ENCODE data around the gene MLLT10.

Gene MLLT10

DNA sequence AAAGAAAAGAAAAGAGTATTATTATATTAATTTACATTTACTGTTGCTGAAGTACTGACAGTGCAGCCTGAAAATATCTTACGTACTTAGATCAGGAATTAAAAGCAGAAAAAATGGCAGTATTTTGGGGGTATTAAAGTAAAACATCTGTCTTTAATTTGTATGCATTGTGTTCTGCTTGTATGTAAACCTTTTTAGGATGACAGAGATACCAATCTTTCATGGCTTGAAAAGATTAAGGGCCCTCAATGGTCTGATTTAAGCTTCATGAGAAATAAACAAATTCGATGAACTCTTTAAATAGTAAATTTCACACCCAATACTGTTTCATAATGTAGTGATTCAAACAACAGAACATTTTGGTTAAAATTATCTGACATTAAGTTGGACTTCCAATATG, 116.3 kb downstream of the MLLT10 start:
- DNase-seq = no peak

DNA sequence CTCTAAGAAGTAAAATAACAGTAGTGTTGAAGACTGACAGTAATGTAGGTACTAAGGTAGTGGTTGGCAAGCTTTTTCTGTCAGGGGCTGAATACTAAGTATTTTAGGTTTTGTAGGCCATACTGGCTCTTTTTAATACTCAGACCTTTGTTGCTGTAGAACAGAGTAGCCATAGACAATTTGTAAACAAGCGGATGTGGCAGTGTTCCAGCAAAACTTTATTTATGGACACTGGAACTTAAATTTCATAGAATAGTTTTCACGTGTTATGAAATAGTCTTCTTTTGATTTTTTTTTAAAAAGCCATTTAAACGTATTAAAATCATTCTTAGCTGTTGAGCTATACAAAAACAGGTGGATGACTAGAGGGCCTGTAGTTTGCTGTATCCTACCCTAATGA, 121.2 kb downstream of the MLLT10 start:
- no peak for DNase-seq

DNA sequence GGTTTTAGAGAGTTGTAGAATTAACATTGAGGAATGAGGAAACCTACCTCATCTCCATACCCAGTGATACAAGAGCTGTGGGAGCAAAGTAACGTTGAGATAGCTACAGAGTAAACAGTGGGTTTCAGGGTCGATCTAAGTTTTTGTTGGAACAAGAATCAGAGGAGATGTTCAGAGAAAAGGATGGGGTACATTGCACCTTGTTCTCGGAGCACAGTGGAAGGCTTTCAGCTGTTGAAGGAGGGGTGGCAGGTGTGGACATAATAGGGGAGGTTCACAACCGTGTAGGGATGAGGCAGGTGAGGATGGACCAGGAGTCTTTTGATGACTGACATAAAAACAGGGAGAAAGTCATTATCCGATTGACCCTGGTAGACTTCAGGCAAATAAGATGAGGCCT, 121.7 kb downstream of the MLLT10 start:
- no peak for DNase-seq

DNA sequence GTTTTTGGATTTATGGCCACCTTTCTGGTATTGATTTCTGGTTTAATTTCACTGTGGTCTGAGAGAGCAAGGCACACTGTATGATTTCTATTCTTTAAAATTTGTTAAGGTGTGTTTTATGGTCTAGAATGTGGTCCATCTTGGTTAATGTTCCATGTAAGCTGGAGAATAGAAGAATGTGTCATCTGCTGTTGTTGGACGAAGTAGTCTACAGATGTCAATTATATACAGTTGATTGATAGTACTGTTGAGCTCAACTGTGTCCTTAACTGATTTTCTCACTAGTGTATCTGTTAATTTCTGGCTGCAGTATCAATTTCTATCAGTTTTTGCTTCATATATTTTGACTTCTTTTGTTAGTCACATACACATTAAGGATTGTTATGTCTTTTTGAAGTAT, 127.1 kb downstream of the MLLT10 start:
- no peak for DNase-seq

DNA sequence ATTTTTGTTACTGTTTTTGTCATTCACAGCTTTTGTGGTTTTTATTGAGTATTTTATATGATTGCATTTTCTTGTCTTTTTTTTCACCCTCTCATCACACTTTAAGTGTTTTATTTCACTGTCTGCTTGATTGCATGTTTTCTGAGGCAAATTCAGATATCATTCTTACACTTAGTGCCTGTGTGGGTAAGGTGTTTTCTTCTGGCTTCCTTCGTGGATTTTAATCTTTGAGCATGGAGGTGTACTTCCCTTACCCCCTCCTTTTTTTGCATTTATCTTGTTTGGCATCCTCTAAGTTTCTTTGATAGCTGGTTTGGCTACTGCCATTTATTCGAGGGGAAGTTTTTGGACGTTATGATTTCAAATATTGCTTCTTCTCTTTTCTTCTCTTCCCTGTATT, 127.9 kb downstream of the MLLT10 start:
- DNase-seq = no peak

DNA sequence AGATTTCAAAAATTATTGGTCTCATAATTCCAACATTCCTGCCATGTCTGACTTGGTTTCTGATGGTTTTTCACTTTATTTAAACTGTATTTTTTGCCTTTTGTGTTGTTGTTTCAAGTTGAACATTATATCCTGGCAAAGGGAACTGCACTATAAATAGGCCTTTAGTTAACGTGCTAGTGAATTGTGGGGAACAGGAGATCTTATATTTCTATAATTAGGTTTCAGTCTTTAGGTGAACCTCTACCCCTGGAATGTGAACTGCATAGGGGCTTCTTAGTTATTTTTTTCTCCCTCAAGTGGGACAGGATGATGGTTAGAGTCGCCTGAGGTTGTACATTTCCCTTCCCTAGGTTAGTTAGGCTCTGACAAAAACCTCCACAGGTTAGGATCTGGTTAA, 128.6 kb downstream of the MLLT10 start:
- DNase-seq = no peak

DNA sequence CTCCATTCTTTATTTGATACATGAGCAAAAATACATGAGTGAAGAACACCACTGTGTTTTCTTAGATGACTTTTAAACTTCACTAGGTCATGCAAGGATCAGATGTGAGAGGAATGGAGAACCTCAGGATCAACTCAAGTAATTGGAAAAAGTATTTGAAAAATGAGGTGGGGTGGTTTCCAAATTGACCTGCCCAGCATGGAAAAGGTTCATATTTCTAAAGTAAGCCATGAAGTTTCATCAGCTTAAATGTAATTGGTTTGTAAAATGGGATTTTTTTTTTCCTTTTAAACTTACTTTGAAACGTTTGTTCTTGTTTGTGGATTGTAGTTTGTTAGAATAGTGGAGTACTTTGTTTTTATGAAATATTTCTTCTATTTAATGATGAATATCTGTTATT, 134.8 kb downstream of the MLLT10 start:
- no peak for DNase-seq

DNA sequence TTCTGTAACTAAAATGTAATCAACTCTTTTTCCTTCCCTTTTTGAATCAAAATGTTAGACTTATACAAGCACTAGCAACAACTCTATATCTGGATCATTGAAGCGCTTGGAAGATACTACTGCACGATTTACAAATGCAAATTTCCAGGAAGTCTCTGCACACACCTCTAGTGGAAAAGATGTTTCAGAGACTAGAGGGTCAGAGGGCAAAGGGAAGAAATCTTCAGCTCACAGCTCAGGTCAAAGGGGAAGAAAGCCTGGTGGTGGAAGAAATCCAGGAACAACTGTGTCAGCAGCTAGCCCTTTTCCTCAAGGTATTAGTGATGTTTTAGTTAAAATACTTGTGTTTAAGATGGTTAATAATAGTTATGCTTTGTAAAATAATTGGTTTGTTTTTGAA, 136.4 kb downstream of the MLLT10 start:
- no peak for DNase-seq

DNA sequence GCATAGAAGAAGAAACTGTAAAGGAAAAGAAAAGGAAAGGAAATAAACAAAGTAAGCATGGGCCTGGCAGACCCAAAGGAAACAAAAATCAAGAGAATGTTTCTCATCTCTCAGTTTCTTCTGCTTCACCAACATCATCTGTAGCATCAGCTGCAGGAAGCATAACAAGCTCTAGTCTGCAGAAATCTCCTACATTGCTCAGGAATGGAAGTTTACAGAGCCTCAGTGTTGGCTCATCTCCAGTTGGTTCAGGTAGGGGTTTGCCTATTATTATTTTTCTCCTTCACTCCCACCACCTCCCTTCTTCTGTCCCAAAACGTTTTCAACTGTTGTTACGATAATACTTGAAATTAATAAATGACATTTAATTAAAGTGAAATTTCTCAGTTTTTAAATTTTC, 139.6 kb downstream of the MLLT10 start:
- DNase-seq = no peak

DNA sequence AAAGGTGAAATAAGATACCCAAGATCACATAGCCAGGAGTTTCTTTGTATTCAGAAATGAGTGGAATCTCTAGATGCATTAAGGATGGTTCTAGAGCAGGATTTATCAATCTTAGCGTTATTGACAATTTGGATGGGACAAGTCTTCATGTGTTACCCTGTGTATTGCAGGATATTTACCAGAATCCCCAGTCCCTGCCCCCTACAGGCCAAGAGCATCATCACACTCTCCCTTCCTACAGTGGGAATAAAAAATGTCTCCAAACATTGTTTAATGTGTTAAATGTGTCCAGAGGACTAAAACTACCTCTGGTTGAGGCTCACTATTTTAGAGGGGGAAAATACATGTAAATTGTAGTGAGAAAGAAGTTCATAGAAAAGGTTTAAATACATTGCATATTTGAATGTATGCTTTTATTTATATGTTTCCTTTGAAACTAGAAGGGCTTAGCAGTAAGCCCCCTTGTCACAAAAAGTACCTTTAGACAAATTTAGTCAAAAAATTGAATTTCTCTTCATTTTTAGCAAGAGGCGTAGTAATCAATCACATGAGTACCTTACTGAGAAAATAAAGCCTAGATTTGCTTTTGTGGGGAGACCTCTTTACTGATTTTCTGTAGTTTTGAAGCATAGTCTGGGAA, 141.2 kb downstream of the MLLT10 start:
- DNase-seq = no peak

DNA sequence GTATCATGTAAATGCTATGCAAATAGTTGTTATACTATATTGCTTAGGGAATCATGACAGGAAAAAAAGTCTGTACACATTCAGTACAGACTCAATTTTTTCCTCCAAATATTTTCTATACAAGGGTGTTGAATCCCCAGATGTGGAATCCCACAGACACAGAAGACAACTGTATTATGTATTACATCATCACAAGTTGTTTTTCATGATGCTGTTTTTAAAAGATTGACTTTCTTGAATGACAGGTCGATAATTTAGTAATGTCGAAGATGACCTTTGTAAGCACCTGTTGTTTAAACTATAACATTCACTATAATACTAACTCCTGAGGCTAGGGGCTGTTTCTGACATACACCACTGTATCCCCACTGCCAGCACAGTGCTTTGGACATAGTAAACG, 143.5 kb downstream of the MLLT10 start:
- DNase-seq = no peak

DNA sequence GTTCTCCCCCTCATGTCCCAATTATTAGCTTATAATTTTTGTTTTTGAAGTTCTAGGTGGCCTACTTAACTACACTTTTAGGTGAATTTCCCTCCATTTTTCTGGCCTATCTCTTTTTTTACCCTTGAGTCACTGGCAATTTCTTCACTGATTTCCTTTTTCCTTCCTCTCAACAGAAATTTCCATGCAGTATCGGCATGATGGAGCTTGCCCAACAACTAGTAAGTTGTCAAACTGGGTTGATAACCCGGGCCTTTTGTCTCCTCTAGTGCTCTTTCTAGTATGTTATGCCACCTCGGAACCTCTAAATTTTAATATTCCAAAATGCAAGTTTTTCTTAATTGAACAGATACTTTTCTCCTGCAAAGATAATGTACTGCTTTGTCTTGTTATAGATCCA, 147.1 kb downstream of the MLLT10 start:
- no peak for DNase-seq

DNA sequence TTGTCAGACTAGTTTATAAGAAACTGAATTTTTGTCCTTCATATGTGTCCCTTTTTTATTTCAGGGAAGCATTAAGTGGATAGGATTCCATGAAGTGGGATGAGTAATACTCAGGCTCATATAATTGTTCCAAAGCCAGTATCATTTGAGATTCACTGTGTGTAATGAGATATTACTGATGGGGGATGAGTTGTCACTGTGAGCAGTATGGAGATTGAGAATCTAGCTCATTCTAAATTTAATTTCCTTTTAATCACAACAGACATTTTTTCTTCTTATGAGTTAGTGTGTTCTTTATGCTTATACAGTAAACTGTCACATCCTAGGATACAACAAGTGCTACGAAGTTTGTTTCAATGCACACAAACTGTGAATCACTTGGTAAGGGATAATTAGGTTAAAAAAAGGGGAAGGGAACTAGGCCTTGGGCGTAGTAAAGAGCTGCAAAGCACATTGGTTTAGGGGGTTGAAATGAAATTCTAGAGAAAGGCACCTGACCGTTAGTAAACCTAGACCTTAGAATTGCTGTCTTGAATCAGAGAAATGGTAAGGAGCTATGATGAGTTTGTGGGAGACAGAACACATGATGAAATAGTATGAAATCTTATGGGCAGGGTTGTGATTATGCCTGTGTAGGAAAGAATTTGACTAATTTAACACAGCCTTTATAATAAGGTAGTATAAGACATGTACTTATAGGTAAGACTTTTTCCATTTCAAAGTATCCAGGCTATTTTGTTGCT, 153.4 kb downstream of the MLLT10 start:
- DNase-seq = no peak

DNA sequence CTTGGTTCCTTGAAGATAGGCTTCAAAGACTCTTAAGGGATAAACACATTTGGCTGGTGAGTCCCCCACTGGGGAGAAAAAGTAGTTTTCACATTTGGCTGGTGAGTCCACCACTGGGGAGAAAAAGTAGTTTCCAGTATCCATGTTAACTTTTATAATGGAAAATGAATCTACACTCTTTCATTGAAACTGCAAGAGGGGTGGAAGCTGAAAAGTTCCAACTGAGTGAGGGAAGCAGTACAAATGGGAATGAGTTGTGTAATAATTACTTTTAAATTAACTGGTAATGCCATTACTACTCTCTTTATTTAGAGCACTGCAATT, 153.9 kb downstream of the MLLT10 start:
- DNase-seq = no peak

DNA sequence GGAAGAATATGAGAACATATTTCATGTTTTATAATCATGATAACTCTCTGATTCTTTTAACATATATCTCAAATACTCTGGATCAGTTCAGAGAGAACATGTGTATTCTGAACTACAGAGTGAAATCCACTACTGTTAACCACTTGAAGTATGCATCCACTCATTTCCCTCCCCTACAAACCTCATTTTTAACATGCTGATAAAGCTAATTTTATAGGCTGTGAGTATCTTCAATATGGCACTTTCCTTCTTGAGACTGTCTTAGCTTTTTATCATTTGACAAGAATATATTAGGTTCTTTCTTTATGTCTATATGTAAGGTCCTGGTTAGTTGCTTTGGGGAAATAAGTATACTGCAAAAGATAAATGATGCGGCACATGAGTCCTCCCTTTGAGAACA, 154.8 kb downstream of the MLLT10 start:
- no peak for DNase-seq

DNA sequence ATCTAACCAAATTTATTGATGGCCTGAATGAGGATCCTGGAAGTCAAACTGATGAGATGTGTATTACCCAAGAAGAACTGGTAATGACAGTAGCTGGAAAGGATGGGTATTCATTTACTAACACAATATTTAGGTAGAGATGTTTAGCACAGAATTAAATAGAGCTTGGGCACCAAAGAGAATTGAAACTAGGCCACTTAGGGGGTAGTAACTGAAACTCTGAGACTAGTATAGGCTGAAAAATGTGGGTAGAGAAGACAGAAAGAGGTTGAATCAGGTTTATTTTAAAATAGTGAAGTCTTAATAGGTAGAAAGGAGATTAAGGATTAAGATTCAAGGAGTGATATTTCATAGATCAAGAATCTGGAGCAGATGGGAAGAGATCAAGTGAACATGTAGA, 155.8 kb downstream of the MLLT10 start:
- DNase-seq = no peak

DNA sequence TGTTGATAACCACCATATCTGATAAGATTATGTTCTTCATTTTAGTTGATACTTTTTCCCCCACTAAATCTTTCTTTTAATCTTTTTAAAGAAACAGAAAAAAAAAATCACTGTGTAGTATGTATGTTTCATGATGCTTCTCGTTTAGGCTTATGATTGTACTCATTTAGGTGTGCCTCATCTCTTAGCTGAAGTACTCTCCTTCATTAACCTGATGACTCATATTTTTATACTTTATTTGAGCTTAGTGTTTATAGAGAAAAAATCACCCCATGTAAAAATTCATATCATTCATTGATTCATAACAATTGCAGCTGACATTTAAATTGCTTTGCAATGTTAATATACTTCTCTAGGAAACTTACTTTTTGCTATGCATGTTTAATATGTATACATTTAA, 158.9 kb downstream of the MLLT10 start:
- DNase-seq = no peak

DNA sequence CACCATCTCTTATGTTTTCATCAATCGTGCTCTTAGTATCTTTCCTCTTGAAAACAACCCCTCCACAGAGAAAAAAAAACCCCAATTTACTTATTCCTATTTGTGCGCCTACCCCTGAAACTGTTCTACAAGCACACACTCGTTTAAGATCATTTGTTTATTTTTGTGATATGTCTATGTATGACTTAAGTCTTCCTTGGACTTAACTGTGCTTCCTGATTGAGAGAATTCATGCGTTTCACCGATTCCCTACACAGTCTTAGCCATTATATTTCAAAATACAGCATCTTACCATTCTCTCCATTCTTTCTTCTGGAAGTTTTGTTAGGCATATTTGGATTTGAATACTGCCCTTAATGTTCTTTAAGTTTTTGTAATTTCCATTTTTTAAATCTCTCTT, 159.4 kb downstream of the MLLT10 start:
- no peak for DNase-seq

DNA sequence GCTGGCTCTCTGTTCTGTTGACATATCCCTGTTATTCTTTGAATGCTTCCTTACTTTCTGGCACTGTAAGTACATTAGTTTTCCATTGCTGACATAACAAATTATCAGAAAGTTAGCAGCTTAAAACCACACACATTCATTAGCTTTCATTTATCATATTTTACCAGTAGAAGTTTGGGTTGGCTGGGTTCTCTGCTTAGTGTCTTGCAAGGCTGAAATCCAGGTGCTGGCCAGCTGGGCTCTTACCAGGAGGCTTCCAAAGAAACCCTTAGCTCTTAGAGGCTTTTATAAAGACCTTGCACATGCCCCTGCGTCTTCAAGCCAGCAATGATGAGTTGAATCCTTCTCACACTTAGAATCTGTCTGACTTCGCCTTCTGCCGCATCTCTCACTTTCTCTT, 160.6 kb downstream of the MLLT10 start:
- no peak for DNase-seq

DNA sequence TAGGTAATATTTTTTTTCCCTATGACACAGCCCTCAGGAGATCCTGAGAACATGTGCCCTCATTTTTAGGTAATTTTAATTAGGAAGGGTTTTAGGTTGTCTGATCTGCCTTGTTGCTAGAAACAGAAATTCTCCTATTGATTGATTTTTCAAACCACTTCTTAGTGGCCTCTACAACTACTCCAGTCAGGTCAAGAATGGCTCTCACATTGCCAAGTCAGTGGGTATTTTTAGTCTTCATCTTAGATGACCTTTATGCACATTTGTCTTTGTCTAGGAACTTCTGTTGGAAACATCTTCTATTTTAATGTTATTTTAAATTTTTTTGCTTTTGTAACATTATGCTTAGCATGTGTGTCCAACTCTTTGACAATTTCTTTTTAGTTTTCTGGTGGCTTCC, 162.3 kb downstream of the MLLT10 start:
- no peak for DNase-seq

DNA sequence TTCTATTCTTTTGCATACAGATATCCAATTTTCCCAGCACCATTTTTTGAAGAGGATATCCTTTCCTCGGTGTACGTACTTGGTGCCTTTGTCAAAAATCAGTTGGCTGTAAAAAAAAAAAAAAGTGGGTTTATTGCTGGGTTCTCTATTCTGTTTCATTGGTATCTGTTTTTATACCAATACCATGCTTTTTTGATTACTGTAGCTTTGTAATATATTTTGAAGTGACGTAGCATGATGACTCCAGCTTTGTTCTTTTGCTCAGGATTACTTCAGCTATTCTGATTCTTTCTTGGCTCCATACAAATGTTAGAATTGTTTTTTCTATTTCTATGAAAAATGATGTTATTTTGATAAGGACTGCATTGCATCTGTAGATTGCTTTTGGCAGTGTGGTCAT, 165.5 kb downstream of the MLLT10 start:
- no peak for DNase-seq

DNA sequence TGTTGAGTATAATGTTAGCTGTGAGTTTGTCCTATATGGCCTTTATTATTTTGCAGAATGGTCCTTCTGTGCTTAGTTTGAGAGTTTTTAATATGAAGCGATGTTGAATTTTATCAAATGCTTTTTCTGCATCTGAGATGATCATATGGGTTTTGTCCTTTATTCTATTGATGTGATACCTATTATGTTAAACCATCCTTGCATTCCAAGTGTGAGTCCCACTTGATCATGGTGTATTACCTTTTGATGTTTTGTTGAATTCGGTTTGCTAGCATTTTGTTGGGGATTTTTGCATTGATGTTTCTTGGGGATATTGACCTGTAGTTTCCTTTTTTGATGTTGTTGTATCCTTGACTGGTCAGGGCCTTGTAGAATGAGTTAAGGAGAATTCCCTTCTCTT, 166.4 kb downstream of the MLLT10 start:
- no peak for DNase-seq

DNA sequence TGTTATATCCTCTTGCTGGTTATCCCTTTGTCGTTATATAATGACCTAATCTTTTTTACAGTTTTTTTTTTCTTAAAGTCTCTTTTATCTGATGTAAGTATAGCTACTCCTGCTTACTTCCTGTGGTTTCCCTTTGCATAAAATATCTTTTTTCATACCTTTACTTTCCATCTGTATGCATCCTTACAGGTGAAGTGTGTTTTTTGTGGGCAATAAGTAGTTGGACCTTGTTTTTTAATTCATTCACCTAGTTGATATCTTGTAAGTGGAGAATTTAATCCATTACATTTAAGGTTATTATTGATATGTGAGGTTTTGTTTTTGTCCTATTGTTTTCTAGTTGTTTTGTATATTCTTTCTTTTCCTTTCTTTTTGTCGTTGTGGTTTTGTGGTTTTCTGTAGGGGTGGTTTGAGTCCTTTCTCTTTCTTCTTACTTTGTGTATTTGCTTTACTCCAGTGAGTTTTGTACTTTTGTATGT, 168.6 kb downstream of the MLLT10 start:
- DNase-seq = no peak

DNA sequence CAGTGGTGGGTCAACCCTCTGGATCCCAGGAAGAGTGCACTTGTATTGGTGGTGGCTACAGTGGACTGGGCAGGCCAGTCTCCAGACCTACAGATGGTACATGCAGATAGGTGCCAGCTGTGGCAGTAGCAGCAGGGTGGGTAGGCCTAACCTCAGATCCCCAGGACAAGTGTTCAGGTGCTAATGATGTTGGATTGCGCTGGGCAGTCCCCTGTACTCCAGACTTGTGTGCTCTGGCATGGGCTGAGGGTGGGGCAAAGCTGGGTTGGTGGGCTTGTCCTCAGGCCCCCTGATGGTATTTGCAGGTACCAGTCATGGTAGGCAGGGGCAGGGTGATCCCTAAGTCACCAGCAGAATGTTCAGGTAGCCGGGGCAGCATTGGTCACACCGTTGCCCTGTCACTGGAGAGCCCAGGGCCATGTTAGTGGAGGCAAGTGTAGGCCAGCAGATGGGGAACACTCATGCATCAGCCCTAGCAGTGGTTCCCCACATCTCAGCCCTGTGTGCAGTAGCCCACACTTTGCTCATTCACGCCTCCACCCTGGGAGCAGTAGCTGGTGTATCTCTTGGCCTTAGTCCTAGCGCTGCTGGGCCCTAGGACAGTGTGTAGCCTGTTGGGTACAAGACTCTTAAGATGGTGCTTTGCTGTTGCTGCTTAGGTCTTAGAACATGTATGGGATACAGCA, 171.3 kb downstream of the MLLT10 start:
- DNase-seq = no peak

DNA sequence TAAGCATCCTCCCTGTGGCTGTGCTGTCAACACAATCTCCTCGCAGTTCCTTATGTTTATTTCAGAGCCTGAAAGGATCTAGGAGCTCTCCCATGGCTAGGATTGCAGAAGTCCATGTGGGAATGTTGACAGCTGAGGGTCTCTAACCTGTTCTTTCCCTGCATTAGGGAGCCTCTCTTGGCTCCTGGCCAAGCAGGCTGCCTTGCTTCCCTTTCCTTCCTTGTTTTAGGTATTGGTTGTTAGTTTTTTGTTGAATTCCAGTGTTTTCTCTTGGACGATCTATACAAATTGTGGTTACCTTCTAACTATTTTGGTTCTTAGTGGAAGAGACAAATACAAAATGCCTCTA, 171.8 kb downstream of the MLLT10 start:
- DNase-seq = no peak

Data from amniotic stem cell (primary cell).